H1 (cell line): ENCODE data around the gene MRTFB. TPM values are rescaled to one million over a fixed set of nuclear protein-coding genes. Genes with fewer than 3 reads are reported as not detected.

Experiments
- CBX5 ChIP-seq: fragments of 300-800, 300-1000 bp; sonication (generic); IDR thresholded peaks from 2 replicates; pipeline ENCODE4 v1.7.1; 2016; ENCODE audit warnings: antibody characterized with exemption, low read length, low read depth
- CTBP2 ChIP-seq: IDR thresholded peaks from 2 replicates; pipeline ENCODE4 v1.7.0; 2011; ENCODE audit warnings: borderline replicate concordance, mild to moderate bottlenecking, moderate library complexity, mixed read lengths, low read length; ENCODE audit not compliant: insufficient read depth, insufficient read length
- HDAC6 ChIP-seq: IDR thresholded peaks from one replicate; pipeline ENCODE4 v1.7.1; 2012; ENCODE audit warnings: low read depth, mild to moderate bottlenecking, inconsistent platforms, low read length, moderate library complexity
- JUN ChIP-seq: IDR thresholded peaks from 2 replicates; pipeline ENCODE4 v1.6.1; 2011; ENCODE audit warnings: low read depth, mild to moderate bottlenecking, improper control_type of control experiment, low read length
- KDM4A ChIP-seq: IDR thresholded peaks from one replicate; pipeline ENCODE4 v1.7.1; 2012; ENCODE audit warnings: low read depth, mild to moderate bottlenecking, moderate library complexity, low read length, inconsistent platforms; ENCODE audit not compliant: severe bottlenecking
- MAX ChIP-seq: IDR thresholded peaks from 2 replicates; pipeline ENCODE4 v1.6.1; 2012; ENCODE audit warnings: inconsistent platforms
- RBBP5 ChIP-seq: IDR thresholded peaks from 2 replicates; pipeline ENCODE4 v1.7.1; 2012; ENCODE audit warnings: low read depth, mild to moderate bottlenecking, inconsistent platforms, low read length, moderate library complexity, borderline replicate concordance
- RFX5 ChIP-seq: IDR thresholded peaks from 2 replicates; pipeline ENCODE4 v1.6.1; 2011; ENCODE audit warnings: low read depth, low read length, improper control_type of control experiment, borderline replicate concordance
- SP1 ChIP-seq: IDR thresholded peaks from 2 replicates; pipeline ENCODE4 v1.6.1; 2011; ENCODE audit warnings: low read depth, low read length
- SP2 ChIP-seq: IDR thresholded peaks from 2 replicates; pipeline ENCODE4 v1.6.1; 2012; ENCODE audit warnings: mild to moderate bottlenecking, low read length, inconsistent platforms
- SP4 ChIP-seq: IDR thresholded peaks from 2 replicates; pipeline ENCODE4 v1.6.1; 2012; ENCODE audit warnings: low read length, inconsistent platforms
- SUZ12 ChIP-seq: fragments of 200-600 bp; sonication (generic); IDR thresholded peaks from 2 replicates; pipeline ENCODE4 v1.6.1; 2012; ENCODE audit warnings: mild to moderate bottlenecking, inconsistent platforms, low read length, moderate library complexity, mixed read lengths
- TBP ChIP-seq: IDR thresholded peaks from 2 replicates; pipeline ENCODE4 v1.6.1; 2011; ENCODE audit warnings: low read depth, low read length, improper control_type of control experiment
- TCF12 ChIP-seq: IDR thresholded peaks from 2 replicates; pipeline ENCODE4 v1.6.1; 2011; ENCODE audit warnings: low read depth, mild to moderate bottlenecking, low read length
- TEAD4 ChIP-seq: IDR thresholded peaks from 2 replicates; pipeline ENCODE4 v1.6.1; 2012; ENCODE audit warnings: low read depth, low read length, inconsistent platforms, mixed read lengths
- YY1 ChIP-seq: IDR thresholded peaks from 2 replicates; pipeline ENCODE4 v1.6.1; 2011; ENCODE audit warnings: low read depth, mild to moderate bottlenecking, low read length
- polyA plus RNA-seq, 7 experiments: library from polyadenylated mRNA; depleted of rRNA in 3 of 7; stranded (reverse) in 5 of 7; unstranded in 2 of 7; fragments of >200 nt in 5 of 7; fragments of 200-250 nt in 2 of 7; gene quantifications; 1 replicate in 5 of 7; 2 replicates in 1 of 7; 4 replicates in 1 of 7; pipeline versions ENCODE4 v1.2.1 to v1.2.3, GENCODE V29; 2011 to 2013; ENCODE audit warnings: missing spikeins in 2 of 7, mixed read lengths in 2 of 7
- total RNA-seq: library from RNA; stranded (reverse); fragmentation: NEBNext Ultra II Directional; extraction: Animal tissue kit (Norgen Biotek cat#: 25700); gene quantifications from 2 replicates; pipeline ENCODE4 v1.2.1, GENCODE V29; 2021
- TF ChIP-seq, protein P1 (sequence below): IDR thresholded peaks from 2 replicates; pipeline ENCODE4 v1.6.1; 2011; ENCODE audit warnings: low read length, improper control_type of control experiment
- TF ChIP-seq, protein P2 (sequence below), 3 experiments: IDR thresholded peaks; 1 replicate in 2 of 3; 2 replicates in 1 of 3; pipeline versions ENCODE4 v1.5.1 to v1.6.1; 2011; ENCODE audit warnings: low read length in 3 of 3, mild to moderate bottlenecking in 3 of 3, inconsistent platforms in 2 of 3, low read depth in 1 of 3, moderate library complexity in 1 of 3; ENCODE audit not compliant: insufficient read depth in 1 of 3; ENCODE audit errors: control extremely low read depth in 1 of 3
- TF ChIP-seq, protein P3 (sequence below): IDR thresholded peaks from 2 replicates; pipeline ENCODE4 v1.6.1; 2012; ENCODE audit warnings: inconsistent platforms

MRTFB gene
- total and polyA plus RNA-seq, 2 of the 8 experiments (the other 6 are each of a cell fraction or from before 2014, with no cell fraction given) = 13.5 to 34.9 TPM

- TF ChIP-seq, protein P1, sequence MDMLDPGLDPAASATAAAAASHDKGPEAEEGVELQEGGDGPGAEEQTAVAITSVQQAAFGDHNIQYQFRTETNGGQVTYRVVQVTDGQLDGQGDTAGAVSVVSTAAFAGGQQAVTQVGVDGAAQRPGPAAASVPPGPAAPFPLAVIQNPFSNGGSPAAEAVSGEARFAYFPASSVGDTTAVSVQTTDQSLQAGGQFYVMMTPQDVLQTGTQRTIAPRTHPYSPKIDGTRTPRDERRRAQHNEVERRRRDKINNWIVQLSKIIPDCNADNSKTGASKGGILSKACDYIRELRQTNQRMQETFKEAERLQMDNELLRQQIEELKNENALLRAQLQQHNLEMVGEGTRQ = no peak
- TF ChIP-seq, protein P2, sequence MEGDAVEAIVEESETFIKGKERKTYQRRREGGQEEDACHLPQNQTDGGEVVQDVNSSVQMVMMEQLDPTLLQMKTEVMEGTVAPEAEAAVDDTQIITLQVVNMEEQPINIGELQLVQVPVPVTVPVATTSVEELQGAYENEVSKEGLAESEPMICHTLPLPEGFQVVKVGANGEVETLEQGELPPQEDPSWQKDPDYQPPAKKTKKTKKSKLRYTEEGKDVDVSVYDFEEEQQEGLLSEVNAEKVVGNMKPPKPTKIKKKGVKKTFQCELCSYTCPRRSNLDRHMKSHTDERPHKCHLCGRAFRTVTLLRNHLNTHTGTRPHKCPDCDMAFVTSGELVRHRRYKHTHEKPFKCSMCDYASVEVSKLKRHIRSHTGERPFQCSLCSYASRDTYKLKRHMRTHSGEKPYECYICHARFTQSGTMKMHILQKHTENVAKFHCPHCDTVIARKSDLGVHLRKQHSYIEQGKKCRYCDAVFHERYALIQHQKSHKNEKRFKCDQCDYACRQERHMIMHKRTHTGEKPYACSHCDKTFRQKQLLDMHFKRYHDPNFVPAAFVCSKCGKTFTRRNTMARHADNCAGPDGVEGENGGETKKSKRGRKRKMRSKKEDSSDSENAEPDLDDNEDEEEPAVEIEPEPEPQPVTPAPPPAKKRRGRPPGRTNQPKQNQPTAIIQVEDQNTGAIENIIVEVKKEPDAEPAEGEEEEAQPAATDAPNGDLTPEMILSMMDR (IDR thresholded peaks at IDR 0.05; ENCODE audit: control extremely low read depth in 1 of 3, insufficient read depth in 1 of 3, low read depth in 1 of 3, low read length in 3 of 3) = peak; percentile 9 to 49 (median 40); a peak in 2 of 4 replicates
- peak; percentile 27; the same call in 1 of the 2 replicates for TF ChIP-seq TBP
- TF ChIP-seq, protein P3, sequence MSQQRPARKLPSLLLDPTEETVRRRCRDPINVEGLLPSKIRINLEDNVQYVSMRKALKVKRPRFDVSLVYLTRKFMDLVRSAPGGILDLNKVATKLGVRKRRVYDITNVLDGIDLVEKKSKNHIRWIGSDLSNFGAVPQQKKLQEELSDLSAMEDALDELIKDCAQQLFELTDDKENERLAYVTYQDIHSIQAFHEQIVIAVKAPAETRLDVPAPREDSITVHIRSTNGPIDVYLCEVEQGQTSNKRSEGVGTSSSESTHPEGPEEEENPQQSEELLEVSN = 0 out of 2 replicates have a peak, but pooled peaks have one; percentile 12
- no peak for TF ChIP-seq TEAD4
- TF ChIP-seq TCF12 = no peak
- no peak for TF ChIP-seq SUZ12
- TF ChIP-seq SP4 = 0 out of 2 replicates have a peak, but pooled peaks have one; percentile 5
- no peak for TF ChIP-seq RFX5
- TF ChIP-seq MAX = peak; percentile 52
- TF ChIP-seq SP2 = no peak
- no peak for TF ChIP-seq JUN
- TF ChIP-seq CTBP2 = no peak
- no peak for TF ChIP-seq KDM4A
- TF ChIP-seq RBBP5 = 0 out of 2 replicates have a peak, but pooled peaks have one; percentile 59
- peak; percentile 82 for TF ChIP-seq SP1
- no peak for TF ChIP-seq HDAC6
- TF ChIP-seq CBX5 = no peak
- TF ChIP-seq YY1 = no peak
These were observed 238.1 kb downstream of the MRTFB start (continued) for GRCh38 chr16:14309001-14309886.
